HG03280 (cell line): ENCODE data around the gene CCDC71L.

Experiments
- ATAC-seq: cut with Tn5 transposase; IDR thresholded peaks from one replicate; pipeline ENCODE4 v1.9.1; 2021; ENCODE audit warnings: mild to moderate bottlenecking, moderate library complexity; ENCODE audit not compliant: unreplicated experiment

CCDC71L gene

GRCh38 chr7:106609416-106609815, 51.5 kb downstream of the CCDC71L start:
- ATAC-seq: no peak

DNA sequence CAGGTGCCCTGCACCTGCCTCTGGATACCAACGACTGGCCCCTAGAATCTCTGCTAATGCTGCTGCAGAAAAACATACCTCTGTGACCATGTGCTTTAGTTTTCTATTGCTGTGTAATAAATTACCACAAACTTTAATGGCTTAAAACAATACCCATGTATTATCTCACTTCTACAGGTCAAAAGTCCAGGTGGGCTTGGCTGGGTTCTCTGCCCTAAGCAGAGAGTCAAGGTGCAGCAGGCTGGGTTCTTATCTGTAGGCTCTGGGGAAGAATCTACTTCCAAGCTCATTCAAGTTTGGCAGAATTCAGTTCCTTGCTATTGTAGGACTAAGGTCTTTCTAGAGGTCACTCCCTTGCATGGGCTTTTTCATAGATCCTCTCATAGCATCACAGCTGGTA, 52.3 kb downstream of the CCDC71L start:
- ATAC-seq: no peak
